Lower leg skin (tissue), 4 donors: Measurements from ENCODE around the gene IL25. TPM values are rescaled to one million over a fixed set of nuclear protein-coding genes. Genes with fewer than 3 reads are reported as not detected.

ENCODE experiments used
- DNase-seq, 2 donors: peaks; one replicate each; pipeline ENCODE4 v3.0.0-alpha.2; 2019; ENCODE audit warnings: low spot score in 2 of 2
- H3K4me3 ChIP-seq: fragments of 200-600 bp; sonication (generic); 2 replicates; pipeline ENCODE4 v1.5.1; 2017; ENCODE audit warnings: mild to moderate bottlenecking, low read depth; ENCODE audit not compliant: poor library complexity, severe bottlenecking
- POLR2A ChIP-seq, 2 donors: fragments of 450-650 bp; IDR thresholded peaks; one replicate each; pipeline ENCODE4 v1.6.1; 2016 to 2017; ENCODE audit warnings: antibody characterized with exemption in 2 of 2, mild to moderate bottlenecking in 1 of 2, moderate library complexity in 1 of 2
- WGBS, 2 donors: methylation state at CpG; one replicate each; pipeline ENCODE4 v1.1.5; 2018; 5-methylcytosine and 5-hydroxymethylcytosine counted together
- intact Hi-C: fragments of 100-400 bp; cut with DNase I; formaldehyde crosslinking; loops from one replicate; pipeline ENCODE4 v1.15.0; 2023; ENCODE audit warnings: low total_unique reads
- total RNA-seq, 4 donors: library from RNA; depleted of rRNA; stranded (reverse); fragments of >200 nt; gene quantifications; one replicate each; pipeline ENCODE4 v1.1.0, GENCODE V29; 2016
- TF ChIP-seq, protein P1 (sequence below), 3 donors: fragments of 450-650 bp; IDR thresholded peaks; one replicate each; pipeline ENCODE4 v1.5.1; 2016; ENCODE audit warnings: antibody characterized with exemption in 3 of 3, mild to moderate bottlenecking in 3 of 3, moderate library complexity in 2 of 3

The IL25 gene
- total RNA-seq, 4 donors from 2014 or later, result not detected

DNA sequence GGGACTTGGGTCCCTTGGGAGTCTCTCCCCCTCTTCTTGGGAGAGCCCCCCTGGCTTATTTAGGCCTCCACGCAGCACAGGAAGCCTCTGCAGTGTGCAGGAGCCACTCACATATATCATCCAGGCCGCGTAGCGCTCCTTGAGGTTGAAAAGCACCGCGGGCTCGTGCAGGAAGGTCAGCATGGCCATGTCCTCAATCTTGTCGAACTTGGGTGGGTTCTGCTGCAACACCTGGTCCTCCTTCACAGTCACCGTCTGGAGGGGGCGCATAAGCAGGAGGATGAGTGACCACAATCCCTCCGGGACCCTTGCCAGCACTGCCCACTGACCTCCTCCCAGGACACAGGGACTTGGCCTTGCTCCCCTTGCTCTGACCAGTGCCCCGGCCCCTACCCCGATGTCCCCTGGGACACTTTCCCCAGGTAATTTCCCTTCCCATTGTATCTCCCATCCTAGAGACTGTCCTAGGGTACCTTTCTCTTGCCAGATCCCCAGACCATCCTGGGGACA is 33.0 kb downstream of the IL25 start:
- no peak overlapping the region for H3K4me3 ChIP-seq
- TF ChIP-seq, protein P1, sequence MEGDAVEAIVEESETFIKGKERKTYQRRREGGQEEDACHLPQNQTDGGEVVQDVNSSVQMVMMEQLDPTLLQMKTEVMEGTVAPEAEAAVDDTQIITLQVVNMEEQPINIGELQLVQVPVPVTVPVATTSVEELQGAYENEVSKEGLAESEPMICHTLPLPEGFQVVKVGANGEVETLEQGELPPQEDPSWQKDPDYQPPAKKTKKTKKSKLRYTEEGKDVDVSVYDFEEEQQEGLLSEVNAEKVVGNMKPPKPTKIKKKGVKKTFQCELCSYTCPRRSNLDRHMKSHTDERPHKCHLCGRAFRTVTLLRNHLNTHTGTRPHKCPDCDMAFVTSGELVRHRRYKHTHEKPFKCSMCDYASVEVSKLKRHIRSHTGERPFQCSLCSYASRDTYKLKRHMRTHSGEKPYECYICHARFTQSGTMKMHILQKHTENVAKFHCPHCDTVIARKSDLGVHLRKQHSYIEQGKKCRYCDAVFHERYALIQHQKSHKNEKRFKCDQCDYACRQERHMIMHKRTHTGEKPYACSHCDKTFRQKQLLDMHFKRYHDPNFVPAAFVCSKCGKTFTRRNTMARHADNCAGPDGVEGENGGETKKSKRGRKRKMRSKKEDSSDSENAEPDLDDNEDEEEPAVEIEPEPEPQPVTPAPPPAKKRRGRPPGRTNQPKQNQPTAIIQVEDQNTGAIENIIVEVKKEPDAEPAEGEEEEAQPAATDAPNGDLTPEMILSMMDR (IDR thresholded peaks at IDR 0.05), result no peak
- no peak for TF ChIP-seq POLR2A (IDR thresholded peaks at IDR 0.05)
- DNase-seq, result no peak
- 91% methylated on average over 12 to 13 of the region's 13 CpGs for WGBS, 2 donors
- intact Hi-C loops, result loop anchor here (5.0 kb wide), 1 partner anchor 1048 kb away; no protein-coding TSS in a partner anchor

DNA sequence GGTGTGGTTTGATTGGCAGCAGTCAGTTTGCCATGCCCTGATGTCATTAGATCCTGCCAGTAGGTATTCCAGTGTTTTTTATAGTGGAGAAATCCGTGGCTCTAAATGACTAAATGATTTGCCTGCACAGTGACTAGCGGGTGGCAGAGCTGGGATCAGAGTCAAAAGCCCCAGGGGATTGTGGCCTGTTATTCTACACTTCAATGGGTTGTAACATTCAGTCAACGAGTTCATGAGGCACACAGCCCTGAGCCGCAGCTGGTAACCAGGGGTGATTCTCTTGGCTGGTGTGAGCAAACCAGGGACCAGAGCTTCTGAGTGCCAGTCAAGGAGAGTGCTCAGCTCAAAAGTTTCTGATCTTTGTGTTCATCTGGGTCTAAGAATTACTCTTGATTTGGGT is 33.6 kb downstream of the IL25 start:
- WGBS, 2 donors, result 28 to 45% methylated on average over 4 of the region's 4 CpGs
- no peak for DNase-seq
- intact Hi-C loops, result loop anchor here (5.0 kb wide), 1 partner anchor 1049 kb away; no protein-coding TSS in a partner anchor
- H3K4me3 ChIP-seq, result no peak overlapping the region
- TF ChIP-seq POLR2A (IDR thresholded peaks at IDR 0.05), result no peak
- TF ChIP-seq, protein P1 (IDR thresholded peaks at IDR 0.05), result no peak

- no peak overlapping the region for H3K4me3 ChIP-seq
- no peak for DNase-seq
- intact Hi-C loops, result loop anchor here (5.0 kb wide), 1 partner anchor 1050 kb away; no protein-coding TSS in a partner anchor
- 87 to 91% methylated on average over 13 to 15 of the region's 15 CpGs for WGBS, 2 donors
- no peak for TF ChIP-seq POLR2A (IDR thresholded peaks at IDR 0.05)
- TF ChIP-seq, protein P1 (IDR thresholded peaks at IDR 0.05), result no peak
Measured at GRCh38 chr14:23406725-23407355, 34.2 kb downstream of the IL25 start.

DNA sequence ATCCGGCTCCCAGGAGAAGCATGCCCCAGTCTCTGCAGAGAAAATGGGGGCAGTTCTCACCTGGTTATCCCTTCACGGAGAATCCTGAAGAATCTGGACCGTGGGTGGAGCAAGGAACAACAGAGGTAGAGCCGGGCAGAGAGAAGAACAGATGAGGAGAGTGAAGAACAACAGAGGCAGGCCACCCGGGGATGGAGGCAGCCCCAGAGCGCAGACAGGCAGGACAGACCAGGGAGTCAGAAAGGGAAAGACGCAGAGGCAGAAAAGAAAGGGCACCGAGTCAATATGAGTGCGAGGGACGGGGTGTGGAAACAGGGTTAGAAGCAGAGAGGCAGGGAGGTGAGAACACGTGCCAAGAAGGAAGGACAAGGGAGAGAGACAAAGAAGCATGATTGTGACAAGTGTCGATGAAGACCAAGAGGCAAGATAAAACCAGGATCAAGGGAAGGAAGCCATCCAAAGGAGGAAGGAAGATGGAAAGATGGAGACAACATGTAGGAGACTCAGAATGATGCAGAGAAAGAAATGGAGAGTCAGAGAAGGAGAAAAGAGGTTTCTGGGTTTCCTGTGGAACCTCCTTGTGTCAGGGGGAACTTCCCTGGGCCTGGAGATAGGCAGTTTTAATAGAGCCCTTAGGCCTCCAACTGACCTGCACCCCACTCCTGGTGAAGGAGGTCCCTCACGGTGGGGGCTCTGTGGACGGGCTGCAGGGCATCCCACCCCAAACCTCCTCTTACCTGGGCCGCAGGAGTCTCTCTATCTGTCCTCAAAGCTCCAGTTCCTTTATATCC is 35.1 kb downstream of the IL25 start, which contains the start of gene MYH6:
MYH6 (minus strand) TSS at position 758 of the 791 bp plus-strand sequence. CDS start 1,050 bp downstream, outside the sequence.
- 78 to 79% methylated on average over 15 of the region's 15 CpGs for WGBS, 2 donors

DNA sequence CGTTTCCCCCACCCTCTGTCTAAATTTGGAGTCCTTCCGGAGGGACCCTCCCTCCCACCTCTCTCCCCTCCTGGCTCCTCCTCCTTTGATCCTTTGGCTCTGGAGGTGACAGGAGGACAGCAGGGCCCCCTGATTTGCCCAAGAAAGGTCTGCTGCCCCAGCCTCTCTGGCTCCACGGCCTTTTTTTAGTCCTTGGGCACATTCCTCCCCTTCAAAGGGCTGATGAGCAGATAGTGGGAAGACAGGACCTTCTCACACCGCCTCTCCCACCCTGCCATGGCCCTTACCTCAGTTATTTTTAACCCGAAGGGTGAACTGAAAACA is 35.7 kb downstream of the IL25 start:
- DNase-seq, result no peak
- TF ChIP-seq, protein P1 (IDR thresholded peaks at IDR 0.05), result no peak
- TF ChIP-seq POLR2A (IDR thresholded peaks at IDR 0.05), result no peak
- intact Hi-C loops, result loop anchor here (5.0 kb wide), 1 partner anchor 1051 kb away; no protein-coding TSS in a partner anchor
- WGBS, 2 donors, result 62 to 63% methylated on average over 5 of the region's 5 CpGs
- H3K4me3 ChIP-seq, result no peak overlapping the region

More for the DNA sequence above, 35.1 kb downstream of the IL25 start, which contains the start of gene MYH6:
- intact Hi-C loops, result loop anchor here (5.0 kb wide), 1 partner anchor 1050 kb away; no protein-coding TSS in a partner anchor
- DNase-seq, result no peak
- H3K4me3 ChIP-seq, result no peak within 1 kb of the TSS
- TF ChIP-seq POLR2A (IDR thresholded peaks at IDR 0.05), result no peak
- TF ChIP-seq, protein P1 (IDR thresholded peaks at IDR 0.05), result no peak
